HG03095 (cell line): ENCODE data around the gene STYXL2.
A peak's percentile ranks its signal among the peaks of the same experiment; 100 is the strongest.

Experiments used
- ATAC-seq: cut with Tn5 transposase; IDR thresholded peaks from one replicate; pipeline ENCODE4 v1.9.1; 2021; ENCODE audit warnings: moderate library complexity; ENCODE audit not compliant: unreplicated experiment

STYXL2 gene

DNA sequence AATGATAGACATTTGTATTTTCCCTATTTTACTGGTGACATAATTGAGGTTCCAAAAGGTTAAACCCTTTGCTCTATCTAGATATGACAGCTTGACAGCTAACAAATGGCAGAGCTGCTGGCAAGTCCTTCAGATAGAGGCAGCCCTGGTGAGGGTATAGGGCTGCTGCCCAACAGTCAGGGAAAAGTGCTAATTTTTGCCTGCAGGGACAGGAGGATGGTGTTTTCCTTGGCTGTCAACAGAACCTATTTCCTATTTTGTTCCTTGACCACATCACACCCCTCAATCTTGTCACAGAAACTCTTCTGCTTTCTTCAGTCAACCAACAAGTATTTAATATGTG, 16.0 kb upstream of the STYXL2 start:
- no peak for ATAC-seq

DNA sequence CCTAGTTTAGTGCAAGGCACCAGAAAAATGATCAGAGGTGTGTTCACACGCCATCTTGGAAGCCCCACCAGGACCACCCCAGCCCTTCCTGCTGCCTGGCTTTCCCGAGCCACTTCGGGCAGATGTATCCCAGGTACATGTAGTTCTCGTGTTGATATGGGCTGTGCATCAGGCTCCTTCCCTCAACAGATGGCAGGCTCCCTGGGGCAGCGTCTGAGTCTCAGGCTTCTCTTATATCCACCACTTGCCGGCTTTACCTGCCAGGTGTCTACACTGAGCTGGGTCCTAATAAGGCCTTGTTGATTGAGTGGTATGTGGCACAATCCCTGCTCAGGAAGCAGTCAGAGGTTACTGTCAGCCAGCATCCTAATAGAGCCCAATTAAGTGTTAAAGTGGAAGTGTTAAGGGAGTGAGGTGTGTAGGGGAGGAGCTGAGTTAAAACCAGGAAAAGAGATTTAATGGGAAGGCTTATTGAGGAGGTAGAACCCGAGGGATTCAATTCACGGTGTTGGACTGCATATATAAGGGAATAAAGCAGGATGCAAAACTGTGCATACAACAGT, 12.2 kb upstream of the STYXL2 start:
- no peak for ATAC-seq

DNA sequence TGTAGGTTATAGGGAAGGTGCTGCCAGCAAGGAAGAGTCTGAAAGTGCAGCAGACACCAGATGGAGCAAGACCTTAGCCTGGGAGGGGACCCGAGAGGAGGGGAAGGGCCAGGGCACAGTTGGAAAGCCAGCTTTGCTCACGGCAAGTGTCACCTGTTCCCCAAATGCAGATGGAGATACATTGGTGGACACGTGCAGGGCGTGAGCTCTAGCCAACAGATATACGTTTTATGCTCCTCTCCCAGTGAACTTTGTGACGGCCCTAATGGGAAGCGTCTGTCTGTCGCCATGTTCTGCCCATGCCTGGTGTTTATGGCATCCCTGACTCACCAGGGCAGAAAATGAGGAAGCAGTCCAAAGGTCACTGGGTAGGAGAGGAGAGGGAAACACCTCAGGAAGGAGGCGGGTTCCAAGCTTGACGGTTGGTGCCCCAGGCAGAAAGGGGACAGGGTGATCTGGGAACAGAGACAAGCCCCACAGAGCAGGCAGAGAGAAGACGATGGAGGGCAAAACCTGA, 11.3 kb upstream of the STYXL2 start:
- no peak for ATAC-seq

- ATAC-seq = no peak
Observed at GRCh38 chr1:167083066-167083665, 10.7 kb upstream of the STYXL2 start.

DNA sequence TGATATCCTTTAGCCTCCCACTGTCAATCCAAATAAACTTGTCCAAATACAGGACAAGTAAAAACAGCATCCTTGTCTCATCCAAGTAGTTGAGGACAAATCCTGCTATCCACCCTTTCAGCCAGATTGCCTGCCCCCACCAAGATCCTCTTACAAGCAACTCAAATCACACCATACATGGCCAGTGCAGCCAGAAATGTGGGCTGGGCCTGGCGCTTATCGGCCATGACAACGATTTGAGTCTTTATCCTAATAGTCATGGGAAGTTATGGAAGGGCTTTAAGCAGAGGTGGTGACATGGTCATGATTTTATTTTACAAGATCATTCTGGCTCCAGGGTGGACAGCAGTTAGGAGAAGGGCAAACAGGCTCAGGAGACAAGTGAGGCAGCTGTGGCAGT, 10.0 kb upstream of the STYXL2 start:
- no peak for ATAC-seq

DNA sequence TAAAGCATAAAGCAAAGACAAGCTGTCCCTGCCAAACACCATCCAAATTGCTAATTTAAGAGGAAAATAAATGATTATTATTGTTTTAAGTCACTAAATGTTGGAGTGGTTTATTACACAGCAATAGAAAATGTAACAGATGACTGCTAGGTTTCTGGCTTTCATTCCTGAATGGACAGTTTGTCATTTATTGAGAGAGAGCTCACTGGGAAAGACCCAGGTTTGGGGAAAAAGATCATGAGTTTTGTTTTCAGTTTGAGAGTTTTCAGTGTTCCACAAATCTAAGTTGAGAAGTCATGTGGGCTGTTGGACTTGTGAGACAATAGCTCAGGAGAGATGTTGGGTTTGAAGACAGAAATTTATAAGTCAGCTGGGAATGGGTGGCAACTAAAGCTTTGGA, 9.1 kb upstream of the STYXL2 start:
- no peak for ATAC-seq

- ATAC-seq = no peak
Observed at GRCh38 chr1:167086033-167086432, 7.8 kb upstream of the STYXL2 start.

DNA sequence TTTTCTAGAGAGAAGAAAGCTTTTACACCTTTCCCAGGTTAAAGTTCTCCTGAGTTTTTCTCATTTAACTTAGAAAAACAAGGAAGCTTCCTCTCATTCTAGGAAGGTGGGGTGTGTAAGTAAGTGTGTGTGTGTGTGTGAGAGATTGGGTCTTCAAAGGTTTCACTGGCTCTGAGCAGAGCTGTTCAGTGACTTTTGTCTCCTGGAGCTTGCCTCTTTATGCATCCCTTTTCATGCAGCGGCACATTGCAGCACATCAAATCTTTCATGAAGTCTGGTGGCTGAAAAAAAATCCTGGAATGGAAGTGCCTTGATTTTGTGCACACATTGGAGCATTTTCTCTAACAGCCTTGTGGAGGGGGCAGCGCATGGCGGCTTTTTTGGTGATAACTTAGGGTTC, 7.1 kb upstream of the STYXL2 start:
- ATAC-seq = no peak

DNA sequence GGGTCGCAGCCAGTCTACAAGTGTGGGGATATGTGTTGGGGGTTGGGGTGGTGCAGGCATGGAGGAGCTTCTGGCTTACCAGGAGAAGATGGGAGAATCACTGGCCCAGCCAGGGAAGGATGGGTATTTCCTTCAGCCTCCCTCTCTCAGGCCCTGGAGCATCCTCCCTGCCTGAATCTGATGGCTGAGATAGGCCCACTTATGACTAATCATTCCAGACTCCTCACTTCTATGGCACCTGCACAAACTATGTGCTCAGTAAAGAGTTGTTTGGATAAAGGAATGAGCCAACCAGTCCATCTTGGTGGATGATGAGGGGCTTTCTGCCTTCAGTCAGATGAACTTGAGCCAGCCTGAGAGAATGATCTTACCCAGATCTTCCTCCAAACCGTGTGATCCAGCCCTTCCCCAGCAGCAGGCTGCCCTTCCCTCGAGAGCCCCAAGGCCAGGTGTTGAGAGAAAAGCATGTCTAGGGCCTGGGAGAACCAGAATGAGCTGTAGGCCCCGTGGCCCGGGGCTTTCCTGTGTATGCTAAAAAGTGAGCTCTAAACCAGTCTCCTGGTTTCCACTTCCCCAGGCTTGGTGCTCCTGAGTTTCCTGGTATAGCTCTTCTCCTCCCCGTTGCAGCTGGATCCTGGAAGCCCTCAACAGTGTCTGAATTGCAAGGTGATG, 5.0 kb upstream of the STYXL2 start:
- no peak for ATAC-seq

DNA sequence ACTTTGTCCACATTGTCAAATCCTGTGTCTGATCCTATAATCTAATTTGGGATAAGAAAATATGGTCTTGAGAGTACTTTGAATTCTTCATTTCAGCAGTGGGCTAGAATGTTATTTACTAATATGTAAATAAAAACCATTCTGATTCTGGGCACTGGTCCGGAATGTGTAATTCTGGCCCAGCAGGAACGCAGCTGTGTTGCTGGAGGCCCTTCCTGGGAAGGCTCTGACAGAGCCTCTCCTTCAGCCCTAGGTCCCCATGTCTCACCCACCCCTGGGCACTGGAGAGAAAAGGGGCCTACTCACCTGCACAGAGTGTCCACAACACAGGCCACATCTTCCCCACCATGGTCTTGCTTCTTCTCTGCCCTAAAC, 3.9 kb upstream of the STYXL2 start:
- ATAC-seq = no peak

DNA sequence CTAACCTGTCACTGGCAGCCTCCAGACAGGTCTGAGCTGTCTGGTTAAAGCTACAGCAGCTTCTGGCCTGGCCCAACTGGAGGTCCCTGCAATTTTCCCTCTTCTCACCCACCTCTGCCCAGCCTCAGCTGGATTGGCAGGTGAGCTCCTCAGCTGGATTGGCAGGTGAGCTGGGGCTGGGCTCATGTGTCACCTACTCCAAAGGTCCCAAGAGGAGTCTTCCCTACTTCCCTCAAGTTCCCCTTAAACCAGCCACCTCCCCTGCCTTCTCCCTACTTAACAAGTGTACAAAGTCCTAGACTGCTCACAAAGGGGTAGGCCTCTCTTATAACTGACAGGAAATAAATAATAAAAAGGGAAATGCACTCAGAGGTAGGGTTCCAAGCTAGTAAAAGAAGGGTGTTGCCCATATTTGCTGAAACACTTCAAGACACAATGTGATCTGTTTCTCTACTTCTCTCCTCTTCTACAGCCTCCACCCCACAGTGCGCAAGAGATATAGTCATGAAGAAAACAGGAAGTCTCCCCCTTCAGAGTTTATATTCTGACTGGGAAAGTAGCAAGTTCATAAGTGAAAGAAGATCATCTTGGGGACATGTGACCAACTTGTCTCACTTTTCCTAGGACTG, 3.4 kb upstream of the STYXL2 start, which contains the start of gene GPA33:
Gene GPA33, minus strand, starts transcription at position 64 of the 629 bp plus-strand sequence. CDS start 90 bp downstream, outside the sequence.
- ATAC-seq = peak; percentile 66

GRCh38 chr1:167092653-167093052, 1.2 kb upstream of the STYXL2 start:
- no peak for ATAC-seq

DNA sequence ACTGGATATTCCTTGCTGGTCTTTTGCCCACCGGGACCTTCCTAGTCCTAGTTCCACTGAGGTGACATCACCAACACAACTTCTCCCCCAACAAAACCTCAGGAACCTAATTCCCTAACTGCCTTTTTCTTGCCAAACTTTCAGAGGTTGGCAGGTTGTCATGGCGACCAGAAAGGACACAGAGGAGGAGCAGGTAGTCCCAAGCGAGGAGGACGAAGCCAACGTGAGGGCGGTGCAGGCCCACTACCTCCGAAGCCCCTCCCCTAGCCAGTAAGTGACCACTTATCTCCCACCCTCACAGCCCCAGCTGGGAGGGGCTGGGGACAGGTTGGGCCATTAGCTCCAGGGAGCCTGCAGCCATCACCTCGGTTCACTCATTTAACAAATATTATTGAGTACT, 815 bp downstream of the STYXL2 start:
- ATAC-seq = no peak

DNA sequence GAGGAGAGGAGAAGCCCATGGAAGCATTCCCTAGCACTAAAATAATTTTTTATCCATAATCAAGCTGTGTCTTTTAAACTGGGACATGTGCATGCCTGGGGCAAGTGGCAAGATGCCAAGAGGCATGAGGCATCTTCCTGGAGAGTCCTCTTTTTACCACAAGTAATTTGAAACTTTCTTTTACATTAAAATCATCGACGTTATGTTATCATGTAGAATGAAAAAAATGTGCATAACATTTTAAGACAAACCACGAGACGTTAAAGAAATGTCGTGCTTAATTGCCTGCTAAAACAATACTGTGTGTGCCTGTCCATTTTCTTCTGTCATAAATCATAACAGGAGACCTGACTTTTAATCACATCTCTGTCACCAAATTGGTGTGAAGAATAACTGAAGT, 1.5 kb downstream of the STYXL2 start:
- no peak for ATAC-seq

DNA sequence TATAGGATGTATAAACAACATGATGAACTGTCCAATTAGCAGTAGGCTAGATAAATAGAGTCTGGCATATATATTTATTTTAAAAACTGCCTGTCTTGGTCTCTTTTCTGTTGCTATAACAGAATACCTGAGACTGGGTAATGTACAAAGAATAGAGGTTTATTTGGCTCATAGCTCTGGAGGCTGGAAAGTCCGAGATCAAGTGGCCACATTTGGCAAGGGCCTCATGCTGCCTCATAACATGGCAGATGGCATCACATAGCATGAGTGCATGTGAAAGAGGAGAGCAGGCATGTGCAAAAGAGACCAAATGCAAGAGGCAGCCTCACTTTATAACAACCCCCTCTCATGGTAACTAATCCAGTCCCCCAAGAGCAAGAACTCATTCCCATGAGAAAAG, 6.0 kb downstream of the STYXL2 start:
- ATAC-seq = no peak

GRCh38 chr1:167100730-167101129, 6.9 kb downstream of the STYXL2 start:
- ATAC-seq = no peak

DNA sequence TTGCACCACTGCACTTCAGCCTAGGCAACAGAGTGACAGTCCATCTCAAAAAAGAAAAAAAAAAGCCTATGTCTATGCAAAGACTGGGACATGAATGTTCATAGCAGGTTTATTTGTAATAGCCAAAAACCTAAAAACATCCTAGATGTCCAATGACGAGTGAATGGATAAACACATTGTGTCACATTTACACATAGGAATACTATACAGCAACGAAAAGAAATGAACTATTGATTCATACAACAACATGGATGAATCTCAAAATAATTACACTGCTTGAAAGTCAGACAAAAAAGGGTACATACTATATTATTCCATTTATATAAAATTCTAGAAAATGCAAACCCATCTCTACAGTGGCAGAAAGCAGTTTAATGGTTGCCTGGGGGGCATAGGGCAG, 7.9 kb downstream of the STYXL2 start:
- ATAC-seq = no peak

GRCh38 chr1:167102906-167103573, 9.2 kb downstream of the STYXL2 start:
- no peak for ATAC-seq

- no peak for ATAC-seq
Observed at GRCh38 chr1:167104256-167104633, 10.4 kb downstream of the STYXL2 start.

- no peak for ATAC-seq
Observed at GRCh38 chr1:167105271-167106118, 11.6 kb downstream of the STYXL2 start.

- no peak for ATAC-seq
Observed at GRCh38 chr1:167106119-167106461, 12.2 kb downstream of the STYXL2 start.
